Nephron (organoid): ENCODE data around the gene TPBGL.

Source experiments
- H3K27ac Mint-ChIP-seq, 3 experiments: 2 replicates each; pipeline ENCODE4 v1.8.0; 2020; ENCODE audit warnings: mixed read lengths in 3 of 3, mild to moderate bottlenecking in 2 of 3, moderate library complexity in 1 of 3
- H3K27me3 Mint-ChIP-seq: 2 replicates; pipeline ENCODE4 v1.8.0; 2021; ENCODE audit warnings: low read depth, mild to moderate bottlenecking, moderate library complexity, mixed read lengths
- H3K36me3 Mint-ChIP-seq: 2 replicates; pipeline ENCODE4 v1.8.0; 2020; ENCODE audit warnings: low read depth, mixed read lengths
- H3K4me1 Mint-ChIP-seq: 2 replicates; pipeline ENCODE4 v1.8.0; 2020; ENCODE audit warnings: mixed read lengths
- H3K4me3 Mint-ChIP-seq, 3 experiments: 2 replicates each; pipeline ENCODE4 v1.8.0; 2020; ENCODE audit warnings: mild to moderate bottlenecking in 3 of 3, mixed read lengths in 3 of 3, moderate library complexity in 2 of 3
- H3K9me3 Mint-ChIP-seq: 2 replicates; pipeline ENCODE4 v1.8.0; 2020; ENCODE audit warnings: mixed read lengths
- CTCF ChIP-seq, 3 experiments: fragments of 200-600 bp; sonication (generic); IDR thresholded peaks; one replicate each; pipeline ENCODE4 v1.5.0; 2021; ENCODE audit warnings: antibody characterized with exemption in 3 of 3; ENCODE audit not compliant: unreplicated experiment in 3 of 3

Gene TPBGL

GRCh38 chr11:75214411-75214821 is 26.2 kb upstream of the TPBGL start:
- Mint-ChIP-seq H3K36me3 (no peaks in the 10 kb centered on the region), H3K4me1 (peaks cover 5% of the 10 kb centered on the region), H3K4me3 (no peak overlapping the region), H3K9me3 (no peaks in the 10 kb centered on the region), H3K27me3 (peaks cover 52% of the 10 kb centered on the region), H3K27ac (no peak overlapping the region)
- peak; percentile 42 to 62 (median 51) for TF ChIP-seq CTCF (IDR thresholded peaks at IDR 0.05; ENCODE audit: unreplicated experiment in 3 of 3)

- H3K36me3 Mint-ChIP-seq: no peaks in the 10 kb centered on the region
- H3K27ac Mint-ChIP-seq: no peak overlapping the region
- H3K4me1 Mint-ChIP-seq: peaks cover 5% of the 10 kb centered on the region
- H3K4me3 Mint-ChIP-seq: no peak overlapping the region
- peaks cover 57% of the 10 kb centered on the region for H3K27me3 Mint-ChIP-seq
- no peak for TF ChIP-seq CTCF (IDR thresholded peaks at IDR 0.05; ENCODE audit: unreplicated experiment in 3 of 3)
- no peaks in the 10 kb centered on the region for H3K9me3 Mint-ChIP-seq
These were observed 25.7 kb upstream of the TPBGL start for GRCh38 chr11:75214843-75215242.

DNA sequence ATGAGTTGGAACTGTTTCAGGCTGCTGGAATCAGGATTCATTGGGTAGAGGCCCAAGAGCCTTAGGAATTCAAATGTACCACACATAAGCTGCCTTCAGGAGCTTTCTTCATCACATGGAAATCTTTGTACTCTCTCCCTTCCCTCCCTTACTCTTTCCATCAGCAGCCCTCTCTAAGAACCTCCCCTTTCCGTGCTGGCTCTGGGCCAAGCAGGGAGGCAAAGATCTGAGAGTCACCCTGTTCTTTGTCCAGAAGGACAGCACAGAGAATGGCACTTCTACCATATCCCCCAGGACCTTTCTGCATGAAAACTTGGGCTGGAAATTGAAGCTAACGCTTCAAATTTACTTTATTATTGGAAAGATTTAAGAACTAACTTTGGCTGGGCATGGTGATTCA is 20.7 kb upstream of the TPBGL start:
- Mint-ChIP-seq H3K4me3 (no peak overlapping the region), H3K4me1 (no peaks in the 10 kb centered on the region), H3K9me3 (no peaks in the 10 kb centered on the region), H3K27ac (no peak overlapping the region), H3K36me3 (no peaks in the 10 kb centered on the region), H3K27me3 (peaks cover 51% of the 10 kb centered on the region)
- no peak for TF ChIP-seq CTCF (IDR thresholded peaks at IDR 0.05; ENCODE audit: unreplicated experiment in 3 of 3)

- peaks cover 26% of the 10 kb centered on the region for H3K27me3 Mint-ChIP-seq
- TF ChIP-seq CTCF (IDR thresholded peaks at IDR 0.05; ENCODE audit: unreplicated experiment in 3 of 3): no peak
- H3K27ac Mint-ChIP-seq: no peak overlapping the region
- no peaks in the 10 kb centered on the region for H3K4me1 Mint-ChIP-seq
- no peak overlapping the region for H3K4me3 Mint-ChIP-seq
- H3K36me3 Mint-ChIP-seq: no peaks in the 10 kb centered on the region
- no peaks in the 10 kb centered on the region for H3K9me3 Mint-ChIP-seq
These were observed 16.5 kb upstream of the TPBGL start for GRCh38 chr11:75223954-75224643.

GRCh38 chr11:75225794-75226193 is 14.8 kb upstream of the TPBGL start:
- no peak for TF ChIP-seq CTCF (IDR thresholded peaks at IDR 0.05; ENCODE audit: unreplicated experiment in 3 of 3)

DNA sequence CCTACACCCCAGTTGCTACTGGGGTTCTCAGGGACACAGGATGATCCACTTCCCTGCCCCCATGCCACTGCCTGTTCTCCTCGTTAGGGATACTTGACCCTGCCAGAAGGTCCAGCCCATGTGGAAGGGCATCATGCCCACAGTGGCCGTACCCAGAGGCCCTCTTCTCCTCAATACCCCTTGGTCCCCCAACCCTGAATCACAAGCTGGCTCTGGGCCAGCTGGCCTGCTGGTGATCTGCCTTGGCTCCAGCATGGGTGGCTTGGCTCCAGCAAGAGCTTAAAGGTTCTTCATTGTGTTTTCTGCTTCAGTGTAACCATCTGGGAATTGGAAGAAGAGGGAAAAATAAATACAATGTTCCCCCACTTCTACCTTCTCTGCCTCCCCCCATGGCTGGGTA is 11.1 kb upstream of the TPBGL start:
- Mint-ChIP-seq H3K36me3 (no peaks in the 10 kb centered on the region), H3K27ac (no peak overlapping the region), H3K27me3 (peaks cover 24% of the 10 kb centered on the region), H3K9me3 (no peaks in the 10 kb centered on the region), H3K4me1 (no peaks in the 10 kb centered on the region), H3K4me3 (no peak overlapping the region)
- no peak for TF ChIP-seq CTCF (IDR thresholded peaks at IDR 0.05; ENCODE audit: unreplicated experiment in 3 of 3)

More at GRCh38 chr11:75225794-75226193, 14.8 kb upstream of the TPBGL start:
- H3K27me3 Mint-ChIP-seq: peaks cover 16% of the 10 kb centered on the region
- no peaks in the 10 kb centered on the region for H3K4me1 Mint-ChIP-seq
- H3K9me3 Mint-ChIP-seq: no peaks in the 10 kb centered on the region
- no peak overlapping the region for H3K27ac Mint-ChIP-seq
- H3K4me3 Mint-ChIP-seq: no peak overlapping the region
- H3K36me3 Mint-ChIP-seq: no peaks in the 10 kb centered on the region
